ENCODE data around the gene TPT1.

Gene TPT1

DNA sequence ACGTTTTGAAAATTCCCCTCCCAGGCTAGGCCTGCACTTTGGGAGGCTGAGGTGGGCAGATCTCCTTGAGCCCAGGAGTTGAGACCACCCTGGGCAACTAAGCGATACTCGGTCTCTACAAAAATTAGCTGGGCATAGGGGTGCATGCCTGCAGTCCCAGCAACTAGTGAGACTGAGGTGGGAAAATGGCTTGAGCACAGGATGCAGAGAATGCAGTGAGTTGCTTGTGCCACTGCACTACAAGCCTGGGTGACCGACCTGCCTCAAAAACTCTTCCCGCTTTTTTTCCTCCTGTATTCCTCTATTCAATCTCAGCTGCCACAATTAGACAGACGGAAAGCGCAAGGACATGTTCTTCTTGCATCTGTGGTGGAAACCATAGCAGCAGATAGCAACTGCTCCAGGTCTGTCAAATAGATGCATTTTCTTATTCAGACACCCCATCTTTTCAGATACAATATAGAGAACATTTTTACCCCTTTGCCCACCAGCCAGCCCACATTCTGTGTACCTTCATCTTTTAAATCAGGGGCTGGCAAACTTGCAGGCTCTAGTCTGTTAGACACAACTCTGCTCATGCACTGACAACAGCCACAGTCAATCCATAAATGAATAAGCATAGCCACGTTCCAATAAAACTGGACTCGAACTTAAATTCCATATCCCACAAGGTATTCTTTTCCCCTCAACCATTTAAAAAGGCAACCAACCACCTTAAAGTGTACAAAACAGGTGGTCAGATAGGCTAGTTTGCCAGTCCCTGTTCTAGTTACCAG lies 4.8 kb downstream of the TPT1 start:
- no peaks in the 10 kb centered on the region for H3K27me3 Mint-ChIP-seq
- peaks cover 78% of the 10 kb centered on the region for H3K36me3 Mint-ChIP-seq (ENCODE audit: low read depth)
- intact Hi-C loops (cut with micrococcal nuclease): no loop called here
- peaks cover 74% of the 10 kb centered on the region for H3K4me1 Mint-ChIP-seq (ENCODE audit: low read depth)
- H3K9me3 Mint-ChIP-seq: no peaks in the 10 kb centered on the region
- H3K27ac Mint-ChIP-seq: no peak overlapping the region
- peak overlapping the region; percentile 20 for H3K4me3 Mint-ChIP-seq

DNA sequence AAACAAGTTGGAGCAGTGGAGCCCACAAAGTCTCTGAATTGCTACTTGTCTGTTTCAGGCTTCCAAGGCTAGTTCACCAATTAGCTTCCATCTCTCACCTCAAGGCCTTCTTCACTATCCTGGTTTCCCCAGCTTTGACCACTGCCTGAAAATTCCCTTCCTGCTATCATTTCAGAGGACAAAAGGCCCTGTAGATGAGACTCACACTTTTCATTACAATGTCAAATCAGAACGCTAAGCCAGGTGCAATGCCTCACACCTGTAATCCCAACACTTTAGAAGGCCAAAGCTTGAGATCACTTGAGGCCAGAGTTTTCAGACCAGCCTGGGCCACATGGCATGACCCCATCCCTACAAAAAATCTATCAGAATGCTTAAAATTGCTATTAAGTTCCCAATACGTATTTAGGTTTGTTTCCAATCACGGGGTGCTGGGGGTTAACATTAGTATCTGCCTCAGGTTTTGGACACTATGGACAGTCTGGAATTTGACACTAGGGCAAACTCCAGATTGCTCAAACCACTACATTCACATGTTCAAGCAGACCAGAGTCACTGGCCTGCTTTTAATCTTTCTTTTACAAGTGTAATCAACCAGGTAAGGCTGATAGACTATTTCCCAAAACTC lies 5.5 kb downstream of the TPT1 start:
- Mint-ChIP-seq H3K36me3 (ENCODE audit: low read depth) (peaks cover 71% of the 10 kb centered on the region), H3K4me3 (no peak overlapping the region), H3K9me3 (no peaks in the 10 kb centered on the region)

GRCh38 chr13:45333977-45334922 lies 6.7 kb downstream of the TPT1 start:
- Mint-ChIP-seq H3K4me3 (peak overlapping the region; percentile 2), H3K4me1 (ENCODE audit: low read depth) (peaks cover 94% of the 10 kb centered on the region), H3K9me3 (no peaks in the 10 kb centered on the region), H3K27me3 (no peaks in the 10 kb centered on the region), H3K36me3 (ENCODE audit: low read depth) (peaks cover 58% of the 10 kb centered on the region), H3K27ac (peak overlapping the region; percentile 2)
- intact Hi-C loops (cut with micrococcal nuclease): no loop called here

More for the DNA sequence above, 5.5 kb downstream of the TPT1 start:
- Mint-ChIP-seq H3K4me1 (ENCODE audit: low read depth) (peaks cover 81% of the 10 kb centered on the region), H3K27ac (peak overlapping the region; percentile 2), H3K27me3 (no peaks in the 10 kb centered on the region)
- intact Hi-C loops (cut with micrococcal nuclease): no loop called here

- Mint-ChIP-seq H3K36me3 (ENCODE audit: low read depth) (peaks cover 50% of the 10 kb centered on the region), H3K27ac (no peak overlapping the region), H3K9me3 (no peaks in the 10 kb centered on the region), H3K27me3 (no peaks in the 10 kb centered on the region), H3K4me1 (ENCODE audit: low read depth) (peaks cover 88% of the 10 kb centered on the region), H3K4me3 (no peak overlapping the region)
- intact Hi-C loops (cut with micrococcal nuclease): no loop called here
These were observed 7.6 kb downstream of the TPT1 start for GRCh38 chr13:45333251-45333976.

- Mint-ChIP-seq H3K27ac (no peak overlapping the region), H3K9me3 (no peaks in the 10 kb centered on the region), H3K4me3 (no peak overlapping the region), H3K4me1 (ENCODE audit: low read depth) (peaks cover 83% of the 10 kb centered on the region), H3K36me3 (ENCODE audit: low read depth) (peaks cover 44% of the 10 kb centered on the region), H3K27me3 (no peaks in the 10 kb centered on the region)
- intact Hi-C loops (cut with micrococcal nuclease): no loop called here
These were observed 8.2 kb downstream of the TPT1 start for GRCh38 chr13:45332831-45333219.

DNA sequence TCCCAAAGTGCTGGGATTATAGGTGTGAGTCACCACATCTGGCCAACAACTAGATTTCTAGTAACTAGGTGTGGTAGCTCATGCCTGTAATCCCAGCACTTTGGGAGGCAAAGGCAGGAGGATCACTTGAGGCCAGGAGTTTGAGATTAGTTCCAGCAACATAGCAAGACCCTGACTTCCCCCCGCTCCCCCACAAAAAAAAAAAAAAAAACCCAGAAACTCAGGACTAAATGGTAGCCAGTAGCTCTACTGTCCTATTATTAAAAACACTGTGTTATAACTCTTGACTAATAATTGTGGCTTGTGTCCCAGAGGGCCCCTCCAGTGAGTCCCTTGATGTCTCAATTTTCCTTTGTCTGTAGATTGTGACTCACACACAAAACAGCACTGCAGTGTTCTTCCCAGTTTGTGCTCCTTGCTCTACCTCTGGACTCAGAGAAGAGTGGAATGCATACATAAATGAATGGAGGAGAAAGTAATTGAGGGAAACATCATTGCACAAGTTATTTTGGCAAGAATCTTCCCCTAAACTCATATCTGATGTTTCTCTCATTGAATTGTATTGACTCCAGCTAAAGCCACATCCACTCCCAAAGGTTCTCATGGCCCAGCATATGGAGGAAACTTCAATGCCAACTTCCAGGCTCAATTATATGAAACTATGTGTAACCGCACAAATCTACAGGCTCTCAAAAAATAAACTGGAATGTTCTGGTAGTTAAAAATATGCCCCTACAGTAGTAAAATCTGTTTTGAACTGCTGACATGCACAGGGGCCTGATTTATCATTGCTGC lies 8.8 kb downstream of the TPT1 start:
- H3K27ac Mint-ChIP-seq: no peak overlapping the region
- H3K4me1 Mint-ChIP-seq (ENCODE audit: low read depth): peaks cover 85% of the 10 kb centered on the region
- H3K4me3 Mint-ChIP-seq: no peak overlapping the region
- peaks cover 38% of the 10 kb centered on the region for H3K36me3 Mint-ChIP-seq (ENCODE audit: low read depth)
- no peaks in the 10 kb centered on the region for H3K9me3 Mint-ChIP-seq
- H3K27me3 Mint-ChIP-seq: no peaks in the 10 kb centered on the region
- intact Hi-C loops (cut with micrococcal nuclease): no loop called here

DNA sequence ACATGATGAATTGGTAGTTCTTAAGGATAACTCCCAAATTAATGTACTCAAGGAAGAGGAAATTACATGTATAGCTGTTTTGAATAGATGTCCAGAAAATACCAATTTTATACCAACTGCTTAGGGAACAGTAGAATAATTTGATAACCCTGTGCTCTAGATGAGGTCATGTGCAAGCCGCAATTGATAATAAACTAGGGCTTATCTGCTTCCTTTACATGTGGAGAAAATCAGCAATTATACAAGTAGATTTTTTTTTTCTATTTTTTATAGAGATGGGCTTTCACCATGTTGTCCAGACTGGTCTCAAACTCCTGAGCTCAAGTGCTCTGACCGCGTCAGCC lies 9.3 kb downstream of the TPT1 start:
- H3K9me3 Mint-ChIP-seq: no peaks in the 10 kb centered on the region
- peaks cover 32% of the 10 kb centered on the region for H3K36me3 Mint-ChIP-seq (ENCODE audit: low read depth)
- H3K27me3 Mint-ChIP-seq: no peaks in the 10 kb centered on the region
- no peak overlapping the region for H3K27ac Mint-ChIP-seq
- intact Hi-C loops (cut with micrococcal nuclease): no loop called here
- peaks cover 84% of the 10 kb centered on the region for H3K4me1 Mint-ChIP-seq (ENCODE audit: low read depth)
- H3K4me3 Mint-ChIP-seq: no peak overlapping the region

DNA sequence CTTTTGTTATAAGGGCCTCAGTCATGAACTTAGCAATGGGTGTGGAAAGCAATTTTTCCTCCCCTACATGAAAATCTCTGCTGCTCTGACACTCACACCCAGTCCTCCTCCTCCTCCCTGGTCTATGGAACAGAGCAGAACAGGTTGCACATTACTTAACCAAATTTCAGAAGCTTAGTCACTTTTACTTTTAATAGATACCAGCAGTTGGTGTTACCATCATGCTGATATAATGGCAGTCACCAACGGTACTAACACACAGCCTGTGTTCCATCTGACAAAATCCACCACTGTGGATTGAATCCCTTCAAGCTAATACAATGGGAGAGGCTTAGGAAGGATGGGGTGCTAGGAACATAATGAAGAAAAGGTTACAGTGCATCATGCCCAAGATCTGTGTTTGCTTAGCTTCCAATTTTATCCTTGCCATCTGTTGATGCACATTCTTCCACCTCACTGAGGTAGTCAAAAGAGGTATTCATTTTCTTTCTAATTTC lies 9.8 kb downstream of the TPT1 start:
- H3K4me3 Mint-ChIP-seq: no peak overlapping the region
- no peak overlapping the region for H3K27ac Mint-ChIP-seq
- no peaks in the 10 kb centered on the region for H3K27me3 Mint-ChIP-seq
- H3K4me1 Mint-ChIP-seq (ENCODE audit: low read depth): peaks cover 79% of the 10 kb centered on the region
- intact Hi-C loops (cut with micrococcal nuclease): no loop called here
- peaks cover 28% of the 10 kb centered on the region for H3K36me3 Mint-ChIP-seq (ENCODE audit: low read depth)
- H3K9me3 Mint-ChIP-seq: no peaks in the 10 kb centered on the region

GRCh38 chr13:45328661-45329111 lies 12.3 kb downstream of the TPT1 start:
- H3K36me3 Mint-ChIP-seq (ENCODE audit: low read depth): peaks cover 3% of the 10 kb centered on the region
- no peaks in the 10 kb centered on the region for H3K27me3 Mint-ChIP-seq
- no peak overlapping the region for H3K27ac Mint-ChIP-seq
- intact Hi-C loops (cut with micrococcal nuclease): no loop called here
- no peaks in the 10 kb centered on the region for H3K9me3 Mint-ChIP-seq
- H3K4me1 Mint-ChIP-seq (ENCODE audit: low read depth): peaks cover 68% of the 10 kb centered on the region
- H3K4me3 Mint-ChIP-seq: no peak overlapping the region

GRCh38 chr13:45327253-45327955 lies 13.6 kb downstream of the TPT1 start:
- Mint-ChIP-seq H3K36me3 (ENCODE audit: low read depth) (no peaks in the 10 kb centered on the region), H3K27me3 (peaks cover 4% of the 10 kb centered on the region), H3K9me3 (no peaks in the 10 kb centered on the region), H3K4me1 (ENCODE audit: low read depth) (peaks cover 60% of the 10 kb centered on the region), H3K4me3 (no peak overlapping the region), H3K27ac (no peak overlapping the region)
- intact Hi-C loops (cut with micrococcal nuclease): no loop called here

DNA sequence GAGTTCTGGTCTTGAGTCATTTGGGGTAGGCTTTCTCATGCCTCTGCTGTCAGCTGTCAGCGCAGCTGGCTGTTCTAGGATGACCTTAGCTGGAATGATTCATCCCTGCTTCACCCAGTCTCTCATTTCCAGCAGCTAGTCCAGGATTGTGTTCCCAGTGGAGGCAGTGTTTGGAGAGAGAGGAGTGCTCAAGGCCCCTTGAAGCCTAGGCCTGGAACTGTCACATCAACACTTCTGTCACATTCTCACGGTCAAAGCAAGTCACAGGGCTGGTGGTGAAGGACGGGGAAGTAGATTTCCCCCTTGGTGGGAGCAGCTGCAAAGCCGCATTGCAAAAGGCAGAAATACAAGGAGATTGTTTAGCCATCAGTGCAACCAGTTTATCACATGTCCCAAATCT lies 15.2 kb downstream of the TPT1 start:
- H3K4me3 Mint-ChIP-seq: no peak overlapping the region
- H3K36me3 Mint-ChIP-seq (ENCODE audit: low read depth): no peaks in the 10 kb centered on the region
- H3K27ac Mint-ChIP-seq: no peak overlapping the region

GRCh38 chr13:45320876-45321629 lies 19.9 kb downstream of the TPT1 start:
- Mint-ChIP-seq H3K4me3 (no peak overlapping the region), H3K27me3 (peaks cover 4% of the 10 kb centered on the region)
- intact Hi-C loops (cut with micrococcal nuclease): no loop called here

More for the DNA sequence above, 15.2 kb downstream of the TPT1 start:
- peaks cover 4% of the 10 kb centered on the region for H3K27me3 Mint-ChIP-seq
- peaks cover 62% of the 10 kb centered on the region for H3K4me1 Mint-ChIP-seq (ENCODE audit: low read depth)
- intact Hi-C loops (cut with micrococcal nuclease): no loop called here
- H3K9me3 Mint-ChIP-seq: no peaks in the 10 kb centered on the region

More at GRCh38 chr13:45320876-45321629, 19.9 kb downstream of the TPT1 start:
- no peak overlapping the region for H3K27ac Mint-ChIP-seq
- no peaks in the 10 kb centered on the region for H3K36me3 Mint-ChIP-seq (ENCODE audit: low read depth)
- H3K9me3 Mint-ChIP-seq: no peaks in the 10 kb centered on the region
- H3K4me1 Mint-ChIP-seq (ENCODE audit: low read depth): peaks cover 42% of the 10 kb centered on the region

All from dendritic cell treated with granulocyte-macrophage colony-stimulating factor and Interleukin-4, amounts not matched to agents 40 ng/mL and 50 ng/mL, for 4 days (primary cell).